Naive thymus-derived CD8-positive, alpha-beta T cell (primary cell): ENCODE measurements around the gene FBXO10. TPM values are rescaled to one million over a fixed set of nuclear protein-coding genes. Genes with fewer than 3 reads are reported as not detected.
"Not testable (repeated sequence)": the region's sequence is repeated elsewhere in the genome, so short reads cannot be mapped to it uniquely, and the experiment has no call there.

Experiments used
- ATAC-seq, 2 donors: fragments of 150-1000 bp; cut with Tn5 transposase in 1 of 2; sonication (Bioruptor Pico), chemical (Tn5 transposase) in 1 of 2; 1 replicate in 1 of 2; 2 replicates in 1 of 2; pipeline ENCODE4 v1.10.0; 2021; ENCODE audit warnings: mild to moderate bottlenecking in 2 of 2, moderate library complexity in 2 of 2
- POLR2A ChIA-PET: fragments of 350-600 bp; sonication (Branson Sonifier 250); formaldehyde crosslinking; loops from one replicate; lab custom pipeline; 2021; ENCODE audit warnings: antibody characterized with exemption; lab: Charles Lee
- DNase-seq, 10 donors: peaks; one replicate each; pipeline versions ENCODE4 v3.0.0 to v3.0.0-alpha.2; 2020 to 2022
- H3K27ac Mint-ChIP-seq, 10 donors: one replicate each; pipeline ENCODE4 v1.8.0; 2020 to 2022; ENCODE audit warnings: mild to moderate bottlenecking in 10 of 10, mixed read lengths in 10 of 10, moderate library complexity in 4 of 10, inconsistent platforms in 1 of 10
- H3K27me3 Mint-ChIP-seq, 5 donors: one replicate each; pipeline ENCODE4 v1.8.0; 2021 to 2022; ENCODE audit warnings: mixed read lengths in 5 of 5
- H3K36me3 Mint-ChIP-seq, 3 donors: one replicate each; pipeline ENCODE4 v1.8.0; 2020 to 2022; ENCODE audit warnings: mixed read lengths in 3 of 3, mild to moderate bottlenecking in 2 of 3, inconsistent platforms in 1 of 3
- H3K4me1 Mint-ChIP-seq, 4 donors: one replicate each; pipeline ENCODE4 v1.8.0; 2021 to 2022; ENCODE audit warnings: mixed read lengths in 4 of 4
- H3K4me3 Mint-ChIP-seq, 10 donors: one replicate each; pipeline ENCODE4 v1.8.0; 2020 to 2022; ENCODE audit warnings: mild to moderate bottlenecking in 10 of 10, mixed read lengths in 10 of 10, moderate library complexity in 6 of 10, inconsistent platforms in 1 of 10
- H3K9me3 Mint-ChIP-seq, 9 donors: one replicate each; pipeline ENCODE4 v1.8.0; 2020 to 2022; ENCODE audit warnings: mixed read lengths in 9 of 9, mild to moderate bottlenecking in 3 of 9, inconsistent platforms in 1 of 9, moderate library complexity in 1 of 9
- polyA plus RNA-seq, 3 donors: library from polyadenylated mRNA; unstranded; fragments of 300-500 nt; fragmentation: Illumina TruSeq; gene quantifications; one replicate each; pipeline ENCODE4 v1.2.3, GENCODE V29; 2021
- total RNA-seq, 8 experiments: library from RNA in 2 of 8; stranded (reverse) in 2 of 8; gene quantifications; one replicate each; pipeline ENCODE4 v1.2.3 and lab custom pipeline; 2021 to 2026

The FBXO10 gene
- total and polyA plus RNA-seq, 5 experiments from 2014 or later = 0.20 to 2.4 (median 0.77) TPM

DNA sequence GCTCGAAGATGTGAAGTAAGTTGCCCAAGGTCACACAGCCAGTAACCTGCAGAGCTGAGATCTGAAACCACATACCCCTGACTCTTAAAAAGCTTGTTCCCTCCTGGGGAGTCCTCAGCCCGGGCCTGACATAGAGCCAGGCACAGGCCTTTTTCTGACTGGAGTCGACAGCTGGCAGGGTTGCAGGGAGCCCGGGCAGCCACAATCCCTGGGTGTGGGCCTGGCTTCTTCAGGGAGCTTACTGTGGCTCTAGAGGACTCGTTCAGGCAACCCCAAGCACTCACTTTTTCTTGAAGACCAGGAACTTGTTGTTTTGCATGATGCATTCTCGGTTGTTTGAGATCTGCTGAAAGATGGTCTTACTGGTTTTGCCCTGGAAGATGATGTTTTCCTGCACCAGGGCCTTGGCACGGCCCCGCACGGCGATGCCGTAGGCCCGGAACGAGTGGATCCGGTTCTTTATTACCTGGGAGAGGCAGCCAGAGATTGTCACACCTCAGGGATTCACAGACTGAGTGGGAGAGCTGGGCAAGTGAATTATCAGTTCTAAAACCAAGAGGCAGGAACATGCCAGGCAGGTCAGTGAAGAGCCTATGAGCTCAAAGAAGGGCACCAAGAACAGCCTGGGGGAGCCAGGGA is 60.4 kb downstream of the FBXO10 start:
- no peak for DNase-seq
- POLR2A ChIA-PET = no interaction called here
- no peak for ATAC-seq
- Mint-ChIP-seq H3K36me3 (peaks cover under 1 to 2% (median 2%) of the 10 kb centered on the region in 3 donors), H3K27ac (peak overlapping the region in 2 of 10 donors; percentile 36 to 40), H3K27me3 (peaks cover 0 to 1% (median 0%) of the 10 kb centered on the region in 5 donors), H3K4me3 (no peak overlapping the region), H3K9me3 (no peaks in the 10 kb centered on the region), H3K4me1 (peaks cover 0 to 5% (median 1%) of the 10 kb centered on the region in 4 donors)

GRCh38 chr9:37514999-37515398 is 61.2 kb downstream of the FBXO10 start:
- no peak overlapping the region for H3K4me3 Mint-ChIP-seq
- ATAC-seq = no peak
- peak overlapping the region in 1 of 10 donors; percentile 36 for H3K27ac Mint-ChIP-seq

DNA sequence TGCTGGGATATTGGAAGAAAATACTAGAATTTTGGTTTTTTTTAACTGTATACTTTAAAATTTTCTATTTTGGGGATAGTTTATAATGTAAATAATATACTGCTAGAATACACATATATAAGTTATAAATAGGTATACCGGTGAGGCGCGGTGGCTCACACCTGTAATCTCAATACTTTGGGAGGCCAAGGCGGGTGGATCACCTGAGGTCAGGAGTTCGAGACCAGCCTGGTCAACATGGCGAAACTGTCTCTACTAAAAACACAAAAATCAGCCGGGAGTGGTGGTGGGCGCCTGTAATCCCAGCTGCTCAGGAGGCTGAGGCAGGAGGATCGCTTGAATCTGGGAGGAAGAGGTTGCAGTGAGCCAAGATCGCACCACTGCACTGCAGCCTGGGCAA is 61.8 kb downstream of the FBXO10 start:
- not testable (repeated sequence) for H3K27me3 Mint-ChIP-seq, H3K27ac Mint-ChIP-seq, DNase-seq

More at GRCh38 chr9:37514999-37515398, 61.2 kb downstream of the FBXO10 start:
- POLR2A ChIA-PET = no interaction called here
- H3K27me3 Mint-ChIP-seq = peaks cover 0 to 1% (median 0%) of the 10 kb centered on the region in 5 donors
- H3K4me1 Mint-ChIP-seq = peaks cover 0 to 5% (median 1%) of the 10 kb centered on the region in 4 donors
- no peaks in the 10 kb centered on the region for H3K36me3 Mint-ChIP-seq
- DNase-seq = no peak
- H3K9me3 Mint-ChIP-seq = no peaks in the 10 kb centered on the region

DNA sequence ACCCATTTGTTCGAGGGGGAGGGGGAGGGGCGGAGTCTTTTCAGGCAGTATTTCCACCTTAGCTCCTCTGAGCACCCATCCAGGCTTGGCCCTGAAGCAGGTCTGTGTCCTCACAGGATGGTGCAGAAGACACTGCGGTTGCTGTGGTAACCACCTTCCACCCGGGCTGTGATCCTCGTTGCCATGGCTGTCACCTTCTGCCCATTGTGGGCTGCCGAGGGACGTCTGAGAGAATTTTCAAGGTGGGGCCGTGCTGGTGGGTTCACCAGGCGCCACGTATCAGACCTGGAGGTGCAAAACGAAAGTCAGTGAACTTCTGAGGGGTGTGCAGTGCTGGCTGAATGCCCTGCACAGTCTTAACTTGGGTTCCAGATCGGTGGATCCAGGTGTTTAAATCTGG is 63.7 kb downstream of the FBXO10 start:
- Mint-ChIP-seq H3K27ac (peak overlapping the region in 2 of 10 donors; percentile 29 to 58), H3K27me3 (no peaks in the 10 kb centered on the region), H3K4me1 (peaks cover 0 to 5% (median 2%) of the 10 kb centered on the region in 4 donors), H3K9me3 (no peaks in the 10 kb centered on the region), H3K36me3 (peaks cover 0 to 10% (median 0%) of the 10 kb centered on the region in 3 donors), H3K4me3 (peak overlapping the region in 1 of 10 donors; percentile 26)
- POLR2A ChIA-PET = no interaction called here
- no peak for ATAC-seq
- DNase-seq = peak in 3 of 10 donors; percentile 4 to 55 (median 5)

More for the DNA sequence above, 61.8 kb downstream of the FBXO10 start:
- ATAC-seq, H3K9me3 Mint-ChIP-seq, H3K4me1 Mint-ChIP-seq, H3K36me3 Mint-ChIP-seq, H3K4me3 Mint-ChIP-seq, POLR2A ChIA-PET: not testable (repeated sequence)

GRCh38 chr9:37511016-37512010 is 64.9 kb downstream of the FBXO10 start:
- no peaks in the 10 kb centered on the region for H3K27me3 Mint-ChIP-seq
- POLR2A ChIA-PET = no interaction called here

DNA sequence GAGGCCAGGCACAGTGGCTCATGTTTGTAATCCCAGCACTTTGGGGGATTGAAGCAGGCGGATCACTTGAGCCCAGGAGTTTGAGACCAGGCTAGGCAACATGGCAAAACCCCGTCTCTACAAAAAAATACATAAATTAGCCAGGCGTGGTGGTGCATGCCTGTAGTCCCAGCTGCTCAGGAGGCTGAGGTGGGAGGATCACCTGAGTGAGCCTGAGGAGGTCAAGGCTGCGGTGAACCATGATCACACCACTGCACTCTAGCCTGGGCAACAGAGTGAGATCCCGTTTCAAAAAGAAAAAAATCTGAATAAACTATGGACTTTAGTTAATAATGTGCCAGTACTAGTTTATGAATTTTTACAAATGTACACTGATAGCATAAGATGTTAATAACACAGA is 66.1 kb downstream of the FBXO10 start:
- H3K27me3 Mint-ChIP-seq, POLR2A ChIA-PET, H3K27ac Mint-ChIP-seq: not testable (repeated sequence)

More at GRCh38 chr9:37511016-37512010, 64.9 kb downstream of the FBXO10 start:
- Mint-ChIP-seq H3K4me1 (peaks cover 0 to 8% (median 3%) of the 10 kb centered on the region in 4 donors), H3K27ac (peak overlapping the region in 3 of 10 donors; percentile 20 to 40 (median 34)), H3K9me3 (no peaks in the 10 kb centered on the region), H3K36me3 (peaks cover 0 to 21% (median 0%) of the 10 kb centered on the region in 3 donors), H3K4me3 (peak overlapping the region in 1 of 10 donors; percentile 26)
- DNase-seq (no peak), ATAC-seq (no peak)

DNA sequence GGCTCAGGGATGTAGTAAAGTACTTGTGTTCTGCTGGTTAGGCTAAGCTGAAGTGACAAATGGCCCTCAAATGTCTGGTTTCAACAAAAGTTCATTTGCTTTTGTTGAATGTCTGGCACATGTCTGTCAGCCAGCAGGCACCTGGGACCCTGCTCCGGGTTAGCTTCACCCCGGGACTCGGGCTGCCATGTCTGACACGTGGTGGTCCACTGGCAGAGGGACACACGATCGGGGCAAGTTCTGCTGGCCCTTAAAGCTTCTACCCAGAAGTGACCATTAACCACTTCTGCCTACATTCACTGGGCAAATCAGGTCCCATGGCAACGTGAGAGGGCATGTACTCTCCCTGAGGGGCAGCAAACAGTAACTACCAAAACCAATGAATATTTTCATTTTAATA is 66.6 kb downstream of the FBXO10 start:
- ATAC-seq = no peak
- peak overlapping the region in 2 of 10 donors; percentile 34 to 74 for H3K27ac Mint-ChIP-seq
- H3K9me3 Mint-ChIP-seq = no peaks in the 10 kb centered on the region
- POLR2A ChIA-PET = interaction anchor here (1.0 kb wide), 1 partner anchor 21 kb away, joined by 3 read pairs; no protein-coding TSS in a partner anchor
- DNase-seq = no peak
- peaks cover 0 to 32% (median 0%) of the 10 kb centered on the region in 3 donors for H3K36me3 Mint-ChIP-seq
- H3K4me1 Mint-ChIP-seq = peaks cover 0 to 9% (median 3%) of the 10 kb centered on the region in 4 donors
- no peak overlapping the region for H3K4me3 Mint-ChIP-seq
- H3K27me3 Mint-ChIP-seq = no peaks in the 10 kb centered on the region

More for the DNA sequence above, 66.1 kb downstream of the FBXO10 start:
- H3K36me3 Mint-ChIP-seq = peaks cover 0 to 28% (median 0%) of the 10 kb centered on the region in 3 donors
- H3K4me3 Mint-ChIP-seq, H3K9me3 Mint-ChIP-seq, ATAC-seq, DNase-seq: not testable (repeated sequence)
- peaks cover 0 to 10% (median 3%) of the 10 kb centered on the region in 4 donors for H3K4me1 Mint-ChIP-seq

DNA sequence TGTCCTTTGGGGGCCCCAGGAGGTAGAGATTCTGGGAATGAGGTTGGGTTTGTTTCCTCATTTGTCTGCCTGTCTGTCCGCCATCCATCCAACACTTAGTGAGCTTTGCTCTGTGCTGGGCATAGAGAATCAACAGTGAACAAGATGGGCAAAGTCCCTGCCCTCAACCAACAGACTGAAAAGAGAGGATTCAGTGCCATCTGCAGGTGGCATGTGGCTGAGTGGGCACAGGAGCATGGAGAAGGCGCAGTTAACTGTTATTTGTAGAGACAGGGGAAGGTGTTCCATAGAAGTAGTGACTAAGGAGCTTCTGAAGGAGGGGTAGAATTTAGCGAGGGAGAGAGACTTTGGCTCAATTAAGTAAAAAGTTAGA is 67.4 kb downstream of the FBXO10 start:
- Mint-ChIP-seq H3K4me3 (no peak overlapping the region), H3K27ac (peak overlapping the region in 4 of 10 donors; percentile 33 to 68 (median 34)), H3K36me3 (peaks cover 0 to 39% (median 0%) of the 10 kb centered on the region in 3 donors), H3K27me3 (no peaks in the 10 kb centered on the region), H3K4me1 (peaks cover 2 to 13% (median 5%) of the 10 kb centered on the region in 4 donors), H3K9me3 (no peaks in the 10 kb centered on the region)
- peak; percentile 22 to 61 for ATAC-seq
- DNase-seq = peak in 1 of 10 donors; percentile 5
- POLR2A ChIA-PET = interaction anchor here (1.0 kb wide), 1 partner anchor 22 kb away, joined by 3 read pairs; no protein-coding TSS in a partner anchor

DNA sequence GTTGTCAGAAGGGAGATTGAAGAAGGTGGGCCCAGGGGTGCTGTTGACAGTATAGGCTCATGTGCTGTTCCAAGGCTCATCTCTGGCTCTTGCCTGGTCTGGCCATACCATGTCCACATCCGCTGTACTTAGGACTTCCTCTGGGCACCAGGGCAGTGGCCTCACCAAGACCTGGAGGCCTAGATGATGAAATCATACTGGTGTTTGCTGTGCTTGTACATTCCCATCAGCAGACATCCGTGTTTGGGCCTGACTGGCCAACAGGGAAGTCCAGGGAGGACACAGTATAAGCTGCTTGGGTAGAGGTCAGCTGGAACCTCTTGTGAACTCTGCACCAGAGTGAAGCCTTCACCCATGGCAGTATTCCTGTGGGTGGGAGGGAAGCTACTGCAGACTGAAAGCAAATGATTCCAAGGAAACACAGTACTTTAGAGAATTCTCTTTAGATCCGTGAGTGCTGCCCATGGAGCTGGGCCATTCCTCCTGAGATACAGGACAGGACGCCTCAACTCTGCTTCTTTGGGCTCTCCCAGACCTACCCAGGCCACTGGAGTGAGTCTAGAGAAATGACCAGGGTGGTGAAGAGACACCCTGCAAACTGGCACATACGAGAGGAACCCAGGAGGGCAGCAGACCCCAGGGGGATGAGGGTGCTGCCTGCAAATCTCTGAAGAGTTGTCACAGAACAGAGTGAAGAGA is 67.9 kb downstream of the FBXO10 start:
- POLR2A ChIA-PET = no interaction called here
- ATAC-seq (no peak), DNase-seq (no peak)
- no peak overlapping the region for H3K4me3 Mint-ChIP-seq
- H3K9me3 Mint-ChIP-seq = no peaks in the 10 kb centered on the region
- H3K27ac Mint-ChIP-seq = peak overlapping the region in 4 of 10 donors; percentile 19 to 78 (median 51)
- H3K36me3 Mint-ChIP-seq = peaks cover 0 to 45% (median under 1%) of the 10 kb centered on the region in 3 donors
- H3K4me1 Mint-ChIP-seq = peaks cover 7 to 18% (median 10%) of the 10 kb centered on the region in 4 donors
- no peaks in the 10 kb centered on the region for H3K27me3 Mint-ChIP-seq

DNA sequence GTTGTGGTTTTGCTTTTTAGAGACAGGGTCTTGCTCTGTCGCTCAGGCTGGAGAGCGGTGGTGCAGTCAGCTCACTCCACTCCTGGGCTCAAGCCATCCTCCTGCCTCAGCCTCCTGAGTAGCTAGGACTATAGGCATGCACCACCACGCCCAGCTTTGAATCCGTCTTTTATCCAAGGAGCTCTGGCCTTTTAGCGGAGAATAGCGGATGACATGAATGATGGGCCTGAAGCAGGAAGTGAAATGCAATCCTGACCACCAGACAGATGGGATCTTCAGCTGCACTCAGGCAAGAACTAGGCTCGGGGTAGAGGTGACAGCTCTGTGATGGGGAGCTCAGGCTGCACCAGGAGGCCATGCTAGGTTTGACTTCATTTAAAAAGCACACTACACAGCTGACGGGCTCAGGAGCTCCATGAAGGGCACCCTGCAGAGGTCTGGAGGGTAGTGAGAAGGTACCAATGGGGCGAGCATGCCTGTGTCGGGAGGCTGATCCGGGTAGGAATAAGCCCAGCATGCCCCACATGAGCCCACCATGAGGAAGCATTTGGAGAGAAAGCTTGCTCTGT is 68.5 kb downstream of the FBXO10 start:
- POLR2A ChIA-PET = no interaction called here
- H3K36me3 Mint-ChIP-seq = peaks cover 0 to 51% (median 6%) of the 10 kb centered on the region in 3 donors
- DNase-seq (no peak), ATAC-seq (no peak)
- no peak overlapping the region for H3K4me3 Mint-ChIP-seq
- H3K9me3 Mint-ChIP-seq = no peaks in the 10 kb centered on the region
- H3K27me3 Mint-ChIP-seq = no peaks in the 10 kb centered on the region
- peaks cover 10 to 23% (median 15%) of the 10 kb centered on the region in 4 donors for H3K4me1 Mint-ChIP-seq
- peak overlapping the region in 6 of 10 donors; percentile 38 to 89 (median 64) for H3K27ac Mint-ChIP-seq

DNA sequence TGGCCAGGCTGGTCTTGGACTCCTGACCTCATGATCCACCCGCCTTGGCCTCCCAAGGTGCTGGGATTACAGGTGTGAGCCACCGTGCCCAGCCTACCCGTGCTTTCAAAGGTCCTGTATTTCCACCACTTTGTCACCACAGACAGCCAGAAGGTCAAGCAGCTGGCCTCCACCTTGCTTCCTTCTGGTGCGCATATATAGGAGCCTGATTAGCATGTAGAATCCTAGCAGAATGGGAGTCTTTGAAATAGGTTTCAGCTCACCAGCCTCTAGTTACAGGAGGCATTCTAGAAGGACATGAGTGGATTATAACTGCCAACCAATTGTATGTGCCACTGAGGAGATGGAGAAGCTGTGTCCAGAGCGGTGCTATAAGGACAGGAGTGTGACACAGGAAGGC is 71.6 kb downstream of the FBXO10 start:
- no peak for ATAC-seq
- peak overlapping the region in 3 of 10 donors; percentile 21 to 89 (median 60) for H3K27ac Mint-ChIP-seq
- no peaks in the 10 kb centered on the region for H3K27me3 Mint-ChIP-seq
- H3K4me1 Mint-ChIP-seq = peaks cover 12 to 19% (median 14%) of the 10 kb centered on the region in 4 donors
- H3K4me3 Mint-ChIP-seq = peak overlapping the region in 1 of 10 donors; percentile 62
- H3K9me3 Mint-ChIP-seq = no peaks in the 10 kb centered on the region
- DNase-seq = no peak
- H3K36me3 Mint-ChIP-seq = peaks cover 0 to 81% (median 14%) of the 10 kb centered on the region in 3 donors
- POLR2A ChIA-PET = no interaction called here
